HUES64 (cell line): ENCODE measurements around the gene IL9.

ENCODE experiments used
- H3K27ac ChIP-seq: 2 replicates; pipeline ENCODE4 v1.7.0; 2013; ENCODE audit warnings: low read depth, low read length, inconsistent platforms
- H3K27me3 ChIP-seq: 2 replicates; pipeline ENCODE4 v1.6.1; 2013; ENCODE audit warnings: mild to moderate bottlenecking, low read length; ENCODE audit not compliant: insufficient read depth
- H3K36me3 ChIP-seq: 2 replicates; pipeline ENCODE4 v1.6.1; 2013; ENCODE audit warnings: mild to moderate bottlenecking, low read length; ENCODE audit not compliant: insufficient read depth
- H3K4me1 ChIP-seq: 2 replicates; pipeline ENCODE4 v1.6.1; 2013; ENCODE audit warnings: mild to moderate bottlenecking, low read length, moderate library complexity; ENCODE audit not compliant: insufficient read depth
- H3K4me3 ChIP-seq: 2 replicates; pipeline ENCODE4 v1.5.1; 2013; ENCODE audit warnings: mild to moderate bottlenecking, low read length, moderate library complexity
- H3K9ac ChIP-seq: 2 replicates; pipeline ENCODE4 v1.6.1; 2013; ENCODE audit warnings: mild to moderate bottlenecking, low read depth, low read length
- H3K9me3 ChIP-seq: 2 replicates; pipeline ENCODE4 v1.6.1; 2013; ENCODE audit warnings: low read depth, low read length; ENCODE audit not compliant: insufficient read depth
- WGBS: fragments of 150-250, 120-280 bp; methylation state at CpG from one replicate; pipeline ENCODE4 v1.1.7; 2013; ENCODE audit warnings: missing lambda C conversion rate; 5-methylcytosine and 5-hydroxymethylcytosine counted together

Gene IL9

DNA sequence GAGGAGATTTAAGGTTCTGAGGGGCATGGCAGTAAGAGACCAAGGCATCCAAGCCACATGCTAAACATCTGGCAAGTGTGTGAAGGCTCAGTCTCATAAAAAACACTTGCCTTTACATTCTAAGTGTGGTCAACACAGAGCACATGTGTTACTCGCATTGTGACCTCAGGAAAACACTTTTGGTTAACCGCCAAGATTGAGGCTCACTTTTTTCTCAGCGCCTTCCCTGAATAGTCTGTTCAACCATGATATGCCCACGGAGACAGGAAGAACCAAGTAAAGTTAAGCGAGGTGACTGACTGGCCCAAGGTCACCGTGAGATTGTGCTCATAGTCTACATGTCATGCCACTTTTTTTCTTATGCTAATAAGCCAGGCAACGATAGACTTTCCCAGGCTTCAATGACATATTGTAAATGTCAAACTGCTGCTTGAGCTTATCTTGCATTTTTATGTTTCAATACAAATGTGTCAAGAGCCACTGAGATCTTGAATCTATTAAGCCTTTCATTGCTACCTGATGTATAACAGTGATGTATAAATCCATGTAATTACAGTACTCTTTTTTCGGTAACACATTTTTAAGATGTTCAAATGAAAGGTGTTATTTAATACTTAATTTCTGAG lies 21.1 kb upstream of the IL9 start:
- H3K27me3 ChIP-seq = peaks cover 47% of the 10 kb centered on the region
- no peak overlapping the region for H3K27ac ChIP-seq
- H3K36me3 ChIP-seq = no peaks in the 10 kb centered on the region
- H3K9me3 ChIP-seq = no peaks in the 10 kb centered on the region
- no peaks in the 10 kb centered on the region for H3K4me1 ChIP-seq
- H3K4me3 ChIP-seq = no peak overlapping the region
- WGBS = 88% methylated on average over 8 of the region's 8 CpGs
- no peak overlapping the region for H3K9ac ChIP-seq

DNA sequence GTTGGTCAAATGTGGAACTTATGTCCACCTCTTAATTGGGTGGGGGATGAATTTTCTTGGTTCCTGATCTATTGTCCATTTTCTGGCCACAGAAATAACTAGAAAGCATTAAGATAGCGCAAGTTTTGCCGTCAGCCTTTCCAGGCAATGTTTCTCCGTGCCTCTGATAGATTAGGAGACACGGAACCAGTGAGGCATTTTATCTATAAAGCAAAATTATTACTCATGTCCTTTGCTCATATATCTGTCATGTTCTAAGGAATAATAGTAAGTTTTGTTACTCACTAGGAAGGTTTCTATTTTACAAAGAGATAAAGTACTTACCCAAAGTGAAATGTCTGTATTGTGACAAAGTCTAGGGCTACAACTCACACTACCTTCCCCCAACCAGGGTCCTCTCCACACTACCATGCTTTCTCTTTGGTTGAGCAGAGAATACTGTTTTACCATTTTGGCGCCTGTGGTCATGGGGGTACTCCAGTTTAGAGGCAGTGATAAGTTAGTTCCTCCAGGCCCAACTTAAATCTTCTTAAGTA lies 19.9 kb upstream of the IL9 start:
- Histone ChIP-seq H3K4me1 (no peaks in the 10 kb centered on the region), H3K36me3 (no peaks in the 10 kb centered on the region), H3K27me3 (peaks cover 41% of the 10 kb centered on the region), H3K9ac (no peak overlapping the region), H3K4me3 (no peak overlapping the region), H3K27ac (no peak overlapping the region), H3K9me3 (no peaks in the 10 kb centered on the region)
- WGBS = 97% methylated on average over 4 of the region's 5 CpGs

DNA sequence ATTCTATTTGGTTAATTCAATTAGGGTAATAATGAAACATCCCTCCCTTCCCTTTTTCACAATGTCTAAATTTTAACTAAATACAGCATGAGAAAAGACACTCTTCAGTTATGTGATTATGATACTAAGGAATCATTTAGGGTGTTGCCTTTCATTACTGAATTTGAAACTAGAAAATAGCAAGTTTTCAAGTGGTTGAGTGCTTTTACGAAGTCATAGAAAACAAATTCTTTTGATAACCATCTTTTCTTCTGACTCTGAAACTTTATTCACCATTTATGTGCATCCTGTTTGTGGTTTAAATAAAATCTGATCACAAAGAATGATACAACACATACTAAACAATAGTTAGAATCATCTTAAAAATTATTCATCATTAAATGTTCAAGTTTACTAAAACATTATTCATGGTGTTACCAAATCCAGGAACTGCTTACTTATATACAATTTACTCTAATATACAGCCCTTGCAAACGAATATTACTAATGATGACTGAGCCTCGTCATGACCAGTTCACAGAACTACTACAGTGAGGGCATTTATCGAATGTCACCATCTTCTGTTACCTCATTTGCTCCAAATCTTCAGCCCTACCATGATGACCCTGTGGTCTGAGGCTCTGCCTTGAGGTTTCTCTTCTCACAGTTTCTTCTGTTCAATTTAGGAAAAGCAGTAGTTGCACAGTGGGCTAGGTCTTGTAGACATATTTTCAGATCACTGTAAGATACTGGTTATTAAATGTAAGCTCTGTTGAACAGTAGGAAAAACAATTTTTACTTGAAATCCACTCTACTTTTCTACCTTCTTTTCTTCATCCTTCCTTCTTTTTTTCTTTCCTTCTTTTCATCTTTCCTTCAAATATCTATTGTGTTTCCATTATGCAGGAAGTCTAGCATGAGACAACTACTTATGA lies 18.3 kb upstream of the IL9 start:
- H3K27me3 ChIP-seq = peaks cover 32% of the 10 kb centered on the region
- no peaks in the 10 kb centered on the region for H3K36me3 ChIP-seq
- no peaks in the 10 kb centered on the region for H3K9me3 ChIP-seq
- no peaks in the 10 kb centered on the region for H3K4me1 ChIP-seq
- H3K27ac ChIP-seq = no peak overlapping the region
- H3K9ac ChIP-seq = no peak overlapping the region
- no peak overlapping the region for H3K4me3 ChIP-seq
- WGBS = 82% methylated on average over 3 of the region's 4 CpGs

DNA sequence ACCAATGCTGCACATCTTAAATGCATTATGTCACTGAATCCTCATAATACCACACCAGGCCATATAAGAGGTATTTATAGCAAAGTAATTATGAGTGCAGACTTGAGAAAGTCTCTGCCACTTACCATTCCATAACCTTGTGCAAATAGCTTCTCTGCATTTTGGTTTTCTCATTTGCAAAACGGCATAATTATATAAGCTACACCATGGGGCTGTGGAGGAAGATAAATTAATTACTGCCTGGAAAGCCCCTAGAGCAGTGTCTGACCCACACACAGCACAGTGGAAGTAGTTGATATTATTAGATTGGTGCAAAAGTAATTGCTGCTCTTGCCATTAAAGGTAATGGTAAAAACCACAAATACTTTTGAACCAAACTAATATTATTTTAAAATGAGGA lies 9.5 kb upstream of the IL9 start:
- 100% methylated on average over 1 of the region's 1 CpG for WGBS
- no peaks in the 10 kb centered on the region for H3K9me3 ChIP-seq
- peaks cover 9% of the 10 kb centered on the region for H3K27me3 ChIP-seq
- no peaks in the 10 kb centered on the region for H3K4me1 ChIP-seq
- no peak overlapping the region for H3K27ac ChIP-seq
- H3K4me3 ChIP-seq = no peak overlapping the region
- H3K9ac ChIP-seq = no peak overlapping the region
- no peaks in the 10 kb centered on the region for H3K36me3 ChIP-seq

DNA sequence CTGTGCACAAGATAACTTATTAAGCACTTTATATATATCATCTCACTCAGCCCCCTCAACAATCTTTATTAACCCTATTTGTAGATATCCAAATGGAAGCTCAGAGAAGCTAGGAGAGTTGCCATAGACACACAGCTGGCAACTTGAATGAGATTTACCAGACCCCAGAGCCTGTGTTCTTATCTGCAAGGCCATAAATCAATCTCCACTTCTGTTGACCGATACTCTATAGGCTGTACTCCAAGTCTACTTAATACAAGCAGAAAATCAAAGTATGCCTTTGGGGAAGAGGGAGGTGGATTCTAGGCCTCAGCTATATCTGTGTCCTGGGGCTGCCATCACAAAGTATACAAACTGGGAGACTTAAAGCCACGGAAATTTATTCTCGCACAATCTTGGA lies 6.0 kb upstream of the IL9 start:
- no peak overlapping the region for H3K4me3 ChIP-seq
- 87% methylated on average over 3 of the region's 3 CpGs for WGBS
- H3K36me3 ChIP-seq = no peaks in the 10 kb centered on the region
- H3K9ac ChIP-seq = no peak overlapping the region
- H3K27me3 ChIP-seq = peaks cover 7% of the 10 kb centered on the region; the same call in 1 of the 2 replicates
- no peaks in the 10 kb centered on the region for H3K4me1 ChIP-seq
- no peak overlapping the region for H3K27ac ChIP-seq
- no peaks in the 10 kb centered on the region for H3K9me3 ChIP-seq

DNA sequence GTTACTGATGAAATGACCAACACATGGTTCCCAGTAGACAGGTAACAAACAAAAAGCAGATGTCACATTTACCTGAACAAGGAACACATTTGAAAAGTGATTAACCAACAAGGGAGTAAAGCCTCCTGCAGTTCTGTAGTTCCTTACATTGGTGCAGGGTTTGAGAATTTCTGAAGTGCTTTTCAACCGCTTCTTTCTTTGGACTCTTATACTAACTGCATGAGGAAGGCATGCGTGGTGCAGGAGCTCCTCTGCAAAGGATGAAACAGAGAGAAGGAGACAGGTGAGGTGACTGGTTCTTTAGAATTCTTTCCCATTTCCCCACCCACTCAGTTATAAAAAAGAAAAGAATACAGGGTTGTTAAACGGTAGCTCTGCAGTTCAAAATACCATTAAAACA lies 4.6 kb upstream of the IL9 start:
- Histone ChIP-seq H3K27ac (no peak overlapping the region), H3K27me3 (peaks cover 7% of the 10 kb centered on the region; the same call in 1 of the 2 replicates), H3K9ac (no peak overlapping the region), H3K4me3 (no peak overlapping the region), H3K36me3 (no peaks in the 10 kb centered on the region), H3K9me3 (no peaks in the 10 kb centered on the region), H3K4me1 (no peaks in the 10 kb centered on the region)
- 93% methylated on average over 2 of the region's 3 CpGs for WGBS

DNA sequence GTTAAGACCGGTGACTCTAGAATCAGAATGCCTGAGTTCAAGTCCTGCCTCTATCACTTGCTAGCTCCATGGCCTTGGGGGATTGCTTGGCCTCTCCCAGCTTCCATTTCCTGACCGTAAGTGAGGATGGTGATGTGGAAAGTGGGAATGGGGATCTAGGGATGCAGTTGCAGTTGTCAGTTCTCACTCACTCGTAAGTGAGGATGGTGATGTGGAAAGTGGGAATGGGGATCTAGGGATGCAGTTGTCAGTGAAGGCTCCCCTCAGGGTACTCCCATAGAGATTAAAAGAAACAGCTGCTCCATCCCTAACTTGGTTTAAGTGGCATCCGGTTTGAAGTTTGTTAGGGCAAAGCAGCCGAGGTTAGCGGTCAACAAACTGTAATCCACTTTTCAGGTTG lies 3.0 kb upstream of the IL9 start:
- Histone ChIP-seq H3K27me3 (peaks cover 7% of the 10 kb centered on the region; the same call in 1 of the 2 replicates), H3K9me3 (no peaks in the 10 kb centered on the region), H3K36me3 (no peaks in the 10 kb centered on the region), H3K9ac (no peak overlapping the region), H3K27ac (no peak overlapping the region), H3K4me3 (no peak overlapping the region), H3K4me1 (no peaks in the 10 kb centered on the region)
- 90% methylated on average over 6 of the region's 6 CpGs for WGBS

DNA sequence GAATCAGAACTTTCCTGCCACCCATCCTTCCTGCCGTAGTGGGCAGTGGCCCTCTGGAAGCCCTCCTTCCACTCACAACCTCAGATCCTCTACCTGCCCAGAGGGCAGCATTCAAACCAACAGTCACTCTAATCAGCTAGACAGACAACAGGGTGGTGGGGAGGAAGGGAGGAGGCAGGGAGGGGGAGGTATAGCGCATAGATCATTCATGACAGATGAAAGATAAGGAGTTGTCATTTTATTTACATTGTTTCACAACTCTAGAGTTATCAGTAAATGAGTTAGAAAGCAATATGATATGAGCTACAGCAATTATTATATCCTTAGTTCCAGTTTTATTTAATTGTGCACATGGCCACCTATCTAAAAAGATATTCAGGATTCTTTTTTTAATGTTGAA lies 852 bp downstream of the IL9 start:
- no peak overlapping the region for H3K27ac ChIP-seq
- H3K9me3 ChIP-seq = no peaks in the 10 kb centered on the region
- no peak overlapping the region for H3K4me3 ChIP-seq
- no peaks in the 10 kb centered on the region for H3K36me3 ChIP-seq
- H3K27me3 ChIP-seq = peaks cover 11% of the 10 kb centered on the region
- no peak overlapping the region for H3K9ac ChIP-seq
- WGBS = 88% methylated on average over 1 of the region's 2 CpGs
- H3K4me1 ChIP-seq = no peaks in the 10 kb centered on the region

DNA sequence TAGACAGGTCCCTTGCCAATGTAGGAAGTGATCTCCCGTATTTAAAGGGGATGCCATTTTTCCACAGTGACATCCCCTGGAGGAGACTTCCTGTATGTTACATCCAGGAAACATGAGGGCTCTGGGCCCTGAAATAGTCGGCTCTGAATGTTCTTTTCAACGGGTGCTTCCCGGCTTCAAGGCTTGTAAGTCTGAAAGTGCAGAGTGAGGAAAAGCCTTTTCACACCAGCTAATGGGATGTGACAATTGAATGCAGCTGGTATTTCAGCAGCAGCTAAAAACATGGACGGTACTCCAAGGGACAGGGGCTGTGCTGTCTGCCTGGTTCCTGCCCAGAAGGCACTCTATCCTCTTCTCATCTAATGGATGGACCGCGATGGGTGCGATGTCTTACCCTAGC lies 1.4 kb downstream of the IL9 start:
- Histone ChIP-seq H3K4me3 (no peak overlapping the region), H3K9me3 (no peaks in the 10 kb centered on the region), H3K36me3 (no peaks in the 10 kb centered on the region), H3K27ac (no peak overlapping the region), H3K4me1 (no peaks in the 10 kb centered on the region), H3K27me3 (peaks cover 16% of the 10 kb centered on the region), H3K9ac (no peak overlapping the region)
- 86% methylated on average over 8 of the region's 8 CpGs for WGBS

DNA sequence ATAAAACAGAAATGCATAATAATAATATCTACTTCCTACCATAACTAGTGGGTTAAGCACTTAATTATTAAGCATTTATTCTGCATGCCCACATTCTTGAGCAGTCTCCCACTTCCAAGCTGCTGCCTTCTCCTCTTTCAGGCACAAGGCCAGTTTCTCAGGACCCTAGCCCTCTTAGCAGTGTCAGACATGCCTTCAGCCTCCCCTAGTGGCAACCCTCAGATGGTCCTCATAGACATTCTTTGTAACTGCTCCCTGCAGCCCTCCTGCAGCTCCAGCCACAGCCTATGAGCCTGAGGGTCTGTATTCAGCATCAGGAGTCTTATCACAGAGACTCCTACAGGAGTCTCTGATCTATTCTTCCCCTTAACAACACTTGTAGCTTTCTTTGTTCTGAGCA lies 3.9 kb downstream of the IL9 start:
- H3K9ac ChIP-seq = no peak overlapping the region
- no peak overlapping the region for H3K4me3 ChIP-seq
- peaks cover 3% of the 10 kb centered on the region; the same call in 1 of the 2 replicates for H3K4me1 ChIP-seq
- no peaks in the 10 kb centered on the region for H3K9me3 ChIP-seq
- peaks cover 28% of the 10 kb centered on the region for H3K27me3 ChIP-seq
- H3K27ac ChIP-seq = no peak overlapping the region
- H3K36me3 ChIP-seq = no peaks in the 10 kb centered on the region

DNA sequence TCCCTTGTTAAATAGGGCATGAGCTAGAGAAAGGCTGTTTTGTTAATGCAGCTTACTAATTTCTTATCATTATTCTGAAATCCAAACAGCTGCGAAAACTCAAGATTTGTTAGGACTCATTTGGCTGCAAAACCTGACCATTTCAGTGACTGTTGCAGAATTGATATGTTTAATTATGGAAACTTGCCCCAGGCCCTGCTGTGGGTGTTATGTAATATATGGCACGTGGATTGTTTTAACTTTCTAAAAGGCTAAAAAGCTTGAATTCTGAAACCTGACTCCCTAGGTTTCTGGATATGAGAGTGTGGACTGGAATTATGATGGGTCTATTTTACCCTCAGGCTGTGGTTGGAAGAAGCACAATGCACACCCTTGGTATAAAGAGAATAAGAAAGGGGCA lies 4.4 kb downstream of the IL9 start:
- H3K9ac ChIP-seq = no peak overlapping the region
- WGBS = 89% methylated on average over 2 of the region's 2 CpGs

More for the DNA sequence above, 4.4 kb downstream of the IL9 start:
- no peaks in the 10 kb centered on the region for H3K36me3 ChIP-seq
- H3K9me3 ChIP-seq = no peaks in the 10 kb centered on the region
- no peak overlapping the region for H3K27ac ChIP-seq
- peaks cover 28% of the 10 kb centered on the region for H3K27me3 ChIP-seq
- no peak overlapping the region for H3K4me3 ChIP-seq
- H3K4me1 ChIP-seq = peaks cover 3% of the 10 kb centered on the region; the same call in 1 of the 2 replicates
